ENCODE data around the gene RBM27.
A peak's percentile ranks its signal among the peaks of the same experiment; 100 is the strongest.
"Not testable (repeated sequence)": the region's sequence is repeated elsewhere in the genome, so short reads cannot be mapped to it uniquely, and the experiment has no call there.

The RBM27 gene

GRCh38 chr5:146205499-146206202 is 2.2 kb downstream of the RBM27 start:
- Histone ChIP-seq H3K36me3 (replicated peaks; ENCODE audit: low read depth, low read length) (no peaks in the 10 kb centered on the region), H4K20me1 (ENCODE audit: insufficient read depth, low read length) (peaks cover 51% of the 10 kb centered on the region), H3K27ac (ENCODE audit: low read length) (peak overlapping the region; percentile 52), H3K9me3 (ENCODE audit: insufficient read depth, low read length) (no peaks in the 10 kb centered on the region), H3K79me2 (ENCODE audit: low read length) (peaks cover 71% of the 10 kb centered on the region), H3K9ac (ENCODE audit: low read length) (no peak overlapping the region; the same call in 1 of the 2 replicates), H3K4me3 (ENCODE audit: low read length) (peak overlapping the region; percentile 98), H3K27me3 (ENCODE audit: low read depth, low read length) (no peaks in the 10 kb centered on the region), H3K4me1 (ENCODE audit: low read length) (peaks cover 32% of the 10 kb centered on the region), H3K4me2 (ENCODE audit: low read length) (peak overlapping the region; percentile 84), H2AFZ (ENCODE audit: low read depth, low read length) (no peak overlapping the region)
- TF ChIP-seq CTCF (IDR thresholded peaks at IDR 0.05; ENCODE audit: low read depth, low read length) (no peak), EZH2phosphoT487 (IDR thresholded peaks at IDR 0.05; ENCODE audit: low read depth) (no peak)

GRCh38 chr5:146206257-146206656 is 2.9 kb downstream of the RBM27 start:
- Histone ChIP-seq H3K4me1 (ENCODE audit: low read length) (peaks cover 32% of the 10 kb centered on the region), H3K9ac (ENCODE audit: low read length) (no peak overlapping the region; the same call in 1 of the 2 replicates), H3K27ac (ENCODE audit: low read length) (peak overlapping the region; percentile 52; the same call in 1 of the 2 replicates), H3K4me3 (ENCODE audit: low read length) (peak overlapping the region; percentile 98), H3K4me2 (ENCODE audit: low read length) (peak overlapping the region; percentile 84), H2AFZ (ENCODE audit: low read depth, low read length) (no peak overlapping the region), H3K27me3 (ENCODE audit: low read depth, low read length) (no peaks in the 10 kb centered on the region), H3K36me3 (replicated peaks; ENCODE audit: low read depth, low read length) (no peaks in the 10 kb centered on the region), H4K20me1 (ENCODE audit: insufficient read depth, low read length) (peaks cover 55% of the 10 kb centered on the region), H3K79me2 (ENCODE audit: low read length) (peaks cover 77% of the 10 kb centered on the region), H3K9me3 (ENCODE audit: insufficient read depth, low read length) (no peaks in the 10 kb centered on the region)
- TF ChIP-seq EZH2phosphoT487 (IDR thresholded peaks at IDR 0.05; ENCODE audit: low read depth), result no peak
- TF ChIP-seq CTCF (IDR thresholded peaks at IDR 0.05; ENCODE audit: low read depth, low read length), result no peak

- no peaks in the 10 kb centered on the region for H3K36me3 ChIP-seq (replicated peaks; ENCODE audit: low read depth, low read length)
- no peak overlapping the region for H3K9ac ChIP-seq (ENCODE audit: low read length)
- peaks cover 63% of the 10 kb centered on the region for H4K20me1 ChIP-seq (ENCODE audit: insufficient read depth, low read length)
- no peak overlapping the region for H3K4me2 ChIP-seq (ENCODE audit: low read length)
- H3K27ac ChIP-seq (ENCODE audit: low read length), result no peak overlapping the region
- no peak for TF ChIP-seq CTCF (IDR thresholded peaks at IDR 0.05; ENCODE audit: low read depth, low read length)
- TF ChIP-seq EZH2phosphoT487 (IDR thresholded peaks at IDR 0.05; ENCODE audit: low read depth), result no peak
- H3K79me2 ChIP-seq (ENCODE audit: low read length), result peaks cover 97% of the 10 kb centered on the region
- H2AFZ ChIP-seq (ENCODE audit: low read depth, low read length), result no peak overlapping the region
- H3K27me3 ChIP-seq (ENCODE audit: low read depth, low read length), result no peaks in the 10 kb centered on the region
- no peaks in the 10 kb centered on the region for H3K9me3 ChIP-seq (ENCODE audit: insufficient read depth, low read length)
- H3K4me3 ChIP-seq (ENCODE audit: low read length), result no peak overlapping the region
- H3K4me1 ChIP-seq (ENCODE audit: low read length), result peaks cover 26% of the 10 kb centered on the region
Observed at GRCh38 chr5:146208916-146209522, 5.6 kb downstream of the RBM27 start.

- no peaks in the 10 kb centered on the region for H3K9me3 ChIP-seq (ENCODE audit: insufficient read depth, low read length)
- no peak overlapping the region for H2AFZ ChIP-seq (ENCODE audit: low read depth, low read length)
- no peak overlapping the region for H3K27ac ChIP-seq (ENCODE audit: low read length)
- no peak overlapping the region for H3K9ac ChIP-seq (ENCODE audit: low read length)
- peaks cover 97% of the 10 kb centered on the region for H3K79me2 ChIP-seq (ENCODE audit: low read length)
- no peak for TF ChIP-seq CTCF (IDR thresholded peaks at IDR 0.05; ENCODE audit: low read depth, low read length)
- TF ChIP-seq EZH2phosphoT487 (IDR thresholded peaks at IDR 0.05; ENCODE audit: low read depth), result no peak
- H3K4me1 ChIP-seq (ENCODE audit: low read length), result peaks cover 30% of the 10 kb centered on the region
- no peaks in the 10 kb centered on the region for H3K27me3 ChIP-seq (ENCODE audit: low read depth, low read length)
- no peak overlapping the region for H3K4me3 ChIP-seq (ENCODE audit: low read length)
- H4K20me1 ChIP-seq (ENCODE audit: insufficient read depth, low read length), result peaks cover 67% of the 10 kb centered on the region
- no peak overlapping the region for H3K4me2 ChIP-seq (ENCODE audit: low read length)
- no peaks in the 10 kb centered on the region for H3K36me3 ChIP-seq (replicated peaks; ENCODE audit: low read depth, low read length)
Observed at GRCh38 chr5:146209714-146210113, 6.3 kb downstream of the RBM27 start.

GRCh38 chr5:146210810-146211209 is 7.4 kb downstream of the RBM27 start:
- not testable (repeated sequence) for H3K36me3 ChIP-seq (replicated peaks; ENCODE audit: low read depth, low read length); H3K27me3 ChIP-seq (ENCODE audit: low read depth, low read length); H3K27ac ChIP-seq (ENCODE audit: low read length); H3K4me2 ChIP-seq (ENCODE audit: low read length); H3K9ac ChIP-seq (ENCODE audit: low read length); H3K4me3 ChIP-seq (ENCODE audit: low read length); H3K9me3 ChIP-seq (ENCODE audit: insufficient read depth, low read length); H2AFZ ChIP-seq (ENCODE audit: low read depth, low read length)
- Histone ChIP-seq H4K20me1 (ENCODE audit: insufficient read depth, low read length) (peaks cover 70% of the 10 kb centered on the region), H3K4me1 (ENCODE audit: low read length) (peaks cover 22% of the 10 kb centered on the region), H3K79me2 (ENCODE audit: low read length) (peaks cover 97% of the 10 kb centered on the region)

Measured in OCI-LY3 (cell line).